CD14-positive monocyte (primary cell): ENCODE measurements around the gene PAPPA. TPM values are rescaled to one million over a fixed set of nuclear protein-coding genes. Genes with fewer than 3 reads are reported as not detected.
A peak's percentile ranks its signal among the peaks of the same experiment; 100 is the strongest.

ENCODE experiments used
- DNase-seq, 3 donors: peaks; one replicate each; pipeline ENCODE4 v3.0.0-alpha.2; 2011 to 2022
- H2AFZ ChIP-seq: 2 replicates; pipeline ENCODE4 v1.6.0; 2012; ENCODE audit warnings: mild to moderate bottlenecking, low read depth, low read length, inconsistent platforms; ENCODE audit not compliant: insufficient read depth, poor library complexity, severe bottlenecking
- H3K27ac ChIP-seq, 2 donors: 1 replicate in 1 of 2; 2 replicates in 1 of 2; pipeline ENCODE4 v1.5.1; 2012 to 2013; ENCODE audit warnings: low read length in 2 of 2, control low read depth in 1 of 2, inconsistent platforms in 1 of 2, low read depth in 1 of 2, mild to moderate bottlenecking in 1 of 2
- H3K27me3 ChIP-seq, 2 donors: one replicate each; pipeline versions ENCODE4 v1.6.0 to v1.6.1; 2011 to 2013; ENCODE audit warnings: low read length in 2 of 2; ENCODE audit not compliant: control insufficient read depth in 2 of 2, insufficient read depth in 2 of 2
- H3K36me3 ChIP-seq, 2 donors: replicated peaks in 1 of 2; 1 replicate in 1 of 2; 2 replicates in 1 of 2; pipeline versions ENCODE4 v1.5.1 to v1.6.1; 2012 to 2013; ENCODE audit warnings: low read length in 2 of 2, control low read depth in 1 of 2, inconsistent platforms in 1 of 2, mild to moderate bottlenecking in 1 of 2; ENCODE audit not compliant: insufficient read depth in 2 of 2, control insufficient read depth in 1 of 2
- H3K4me1 ChIP-seq, 2 donors: 1 replicate in 1 of 2; 2 replicates in 1 of 2; pipeline versions ENCODE4 v1.5.1 to v1.6.1; 2012 to 2013; ENCODE audit warnings: low read length in 2 of 2, control low read depth in 1 of 2, inconsistent platforms in 1 of 2, mild to moderate bottlenecking in 1 of 2, moderate library complexity in 1 of 2; ENCODE audit not compliant: insufficient read depth in 2 of 2, control insufficient read depth in 1 of 2
- H3K4me2 ChIP-seq: replicated peaks from 2 replicates; pipeline ENCODE3; 2012; ENCODE audit warnings: low read length, moderate library complexity, mild to moderate bottlenecking; ENCODE audit not compliant: poor library complexity, severe bottlenecking; ENCODE audit errors: extremely low read depth
- H3K4me3 ChIP-seq, 3 experiments: fragments of 200-600 bp in 1 of 3; sonication (generic) in 1 of 3; replicated peaks in 1 of 3; 1 replicate in 2 of 3; 2 replicates in 1 of 3; pipeline ENCODE4 v1.5.1; 2011 to 2013; ENCODE audit warnings: low read length in 3 of 3, mild to moderate bottlenecking in 3 of 3, control low read depth in 2 of 3, low read depth in 2 of 3, inconsistent platforms in 1 of 3, moderate library complexity in 1 of 3
- H3K79me2 ChIP-seq: 2 replicates; pipeline ENCODE4 v1.6.0; 2012; ENCODE audit warnings: mild to moderate bottlenecking, control low read depth, inconsistent platforms, low read length, moderate library complexity; ENCODE audit not compliant: insufficient read depth
- H3K9ac ChIP-seq: 2 replicates; pipeline ENCODE4 v1.6.0; 2017; ENCODE audit warnings: low read length, mild to moderate bottlenecking; ENCODE audit not compliant: insufficient read depth, poor library complexity, severe bottlenecking
- H3K9me3 ChIP-seq, 2 donors: replicated peaks in 1 of 2; 1 replicate in 1 of 2; 2 replicates in 1 of 2; pipeline versions ENCODE4 v1.5.1 to v1.6.1; 2012 to 2013; ENCODE audit warnings: low read length in 2 of 2, control low read depth in 1 of 2; ENCODE audit not compliant: control insufficient read depth in 1 of 2, insufficient read depth in 1 of 2
- H4K20me1 ChIP-seq: 2 replicates; pipeline ENCODE4 v1.6.0; 2012; ENCODE audit warnings: mild to moderate bottlenecking, low read length, control low read depth, moderate library complexity; ENCODE audit not compliant: insufficient read depth
- H3K27ac Mint-ChIP-seq, 7 donors: one replicate each; pipeline ENCODE4 v1.8.0; 2020; ENCODE audit warnings: mild to moderate bottlenecking in 7 of 7, mixed read lengths in 7 of 7, moderate library complexity in 6 of 7, inconsistent platforms in 2 of 7
- H3K27me3 Mint-ChIP-seq, 3 donors: one replicate each; pipeline ENCODE4 v1.8.0; 2021 to 2022; ENCODE audit warnings: low read depth in 3 of 3, mild to moderate bottlenecking in 3 of 3, mixed read lengths in 3 of 3, moderate library complexity in 3 of 3, inconsistent platforms in 1 of 3
- H3K36me3 Mint-ChIP-seq, 2 donors: one replicate each; pipeline ENCODE4 v1.8.0; 2020; ENCODE audit warnings: mixed read lengths in 2 of 2, inconsistent platforms in 1 of 2, mild to moderate bottlenecking in 1 of 2
- H3K4me1 Mint-ChIP-seq: one replicate; pipeline ENCODE4 v1.8.0; 2020; ENCODE audit warnings: mild to moderate bottlenecking, mixed read lengths
- H3K4me3 Mint-ChIP-seq, 2 donors: one replicate each; pipeline ENCODE4 v1.8.0; 2020; ENCODE audit warnings: mild to moderate bottlenecking in 2 of 2, mixed read lengths in 2 of 2, moderate library complexity in 1 of 2
- H3K9me3 Mint-ChIP-seq, 7 donors: one replicate each; pipeline ENCODE4 v1.8.0; 2020 to 2022; ENCODE audit warnings: mixed read lengths in 7 of 7, mild to moderate bottlenecking in 6 of 7, moderate library complexity in 6 of 7, inconsistent platforms in 2 of 7
- CTCF ChIP-seq: fragments of 200-600 bp; IDR thresholded peaks from one replicate; pipeline ENCODE4 v1.8.0; 2022; ENCODE audit warnings: antibody characterized with exemption, mild to moderate bottlenecking
- WGBS: methylation state at CpG from one replicate; pipeline ENCODE4 v1.1.5; 2013; ENCODE audit warnings: missing lambda C conversion rate; ENCODE audit not compliant: insufficient coverage; 5-methylcytosine and 5-hydroxymethylcytosine counted together
- intact Hi-C, 2 donors: fragments of 100-400 bp; cut with micrococcal nuclease; formaldehyde crosslinking; loops; one replicate each; pipeline versions ENCODE4 v1.15.0 to v1.15.1; 2023
- polyA plus RNA-seq, 3 donors: library from polyadenylated mRNA; depleted of rRNA in 1 of 3; unstranded in 2 of 3; stranded (reverse) in 1 of 3; fragments of 300-500 nt in 2 of 3; fragments of >200 nt in 1 of 3; fragmentation: Illumina TruSeq in 2 of 3; gene quantifications; 1 replicate in 2 of 3; 2 replicates in 1 of 3; pipeline ENCODE4 v1.2.3, GENCODE V29; 2012 to 2021

Gene PAPPA
- polyA plus RNA-seq, 3 donors, result not detected

- Histone ChIP-seq H3K4me3 (no peak overlapping the region), H3K27me3 (no peaks in the 10 kb centered on the region), H3K4me1 (no peaks in the 10 kb centered on the region), H3K9ac (no peak overlapping the region), H4K20me1 (no peaks in the 10 kb centered on the region), H2AFZ (no peak overlapping the region), H3K27ac (no peak overlapping the region), H3K9me3 (no peaks in the 10 kb centered on the region), H3K4me2 (no peak overlapping the region), H3K79me2 (no peaks in the 10 kb centered on the region), H3K36me3 (no peaks in the 10 kb centered on the region)
- TF ChIP-seq CTCF, result no peak
- H3K4me1 Mint-ChIP-seq, result no peaks in the 10 kb centered on the region
- no peak overlapping the region for H3K4me3 Mint-ChIP-seq
- no peak for DNase-seq
- 68% methylated on average over 4 of the region's 4 CpGs for WGBS
- H3K36me3 Mint-ChIP-seq, result no peaks in the 10 kb centered on the region
- peak overlapping the region in 1 of 7 donors; percentile 50 for H3K27ac Mint-ChIP-seq
- H3K9me3 Mint-ChIP-seq, result peaks cover 0 to 2% (median 0%) of the 10 kb centered on the region in 7 donors
- H3K27me3 Mint-ChIP-seq, result peaks cover 0 to 4% (median 3%) of the 10 kb centered on the region in 3 donors
- intact Hi-C loops, result no loop called here
These were observed 26.0 kb downstream of the PAPPA start for GRCh38 chr9:116179568-116179967.

- H3K27ac Mint-ChIP-seq, result no peak overlapping the region
These were observed 28.4 kb downstream of the PAPPA start for GRCh38 chr9:116181853-116182610.

More at GRCh38 chr9:116181853-116182610, 28.4 kb downstream of the PAPPA start:
- intact Hi-C loops, result no loop called here
- Histone ChIP-seq H4K20me1 (no peaks in the 10 kb centered on the region), H3K79me2 (no peaks in the 10 kb centered on the region), H3K9me3 (peaks cover 0 to 3% of the 10 kb centered on the region in 2 donors), H2AFZ (no peak overlapping the region), H3K27ac (no peak overlapping the region), H3K4me1 (no peaks in the 10 kb centered on the region), H3K4me3 (no peak overlapping the region), H3K36me3 (no peaks in the 10 kb centered on the region), H3K9ac (no peak overlapping the region), H3K4me2 (no peak overlapping the region), H3K27me3 (no peaks in the 10 kb centered on the region)
- Mint-ChIP-seq H3K4me1 (no peaks in the 10 kb centered on the region), H3K27me3 (peaks cover 0 to 4% (median 3%) of the 10 kb centered on the region in 3 donors), H3K36me3 (no peaks in the 10 kb centered on the region), H3K9me3 (peaks cover 0 to 2% (median under 1%) of the 10 kb centered on the region in 7 donors), H3K4me3 (no peak overlapping the region)
- no peak for DNase-seq
- WGBS, result no CpG with 5 or more reads among the region's 3 CpGs
- TF ChIP-seq CTCF, result no peak
